PFSK-1 (cell line): ENCODE data around the gene NUB1.

Experiments used
- TAF1 ChIP-seq: IDR thresholded peaks from 2 replicates; pipeline ENCODE4 v1.6.1; 2012; ENCODE audit warnings: low read length, control low read depth, borderline replicate concordance; ENCODE audit not compliant: insufficient read depth
- TF ChIP-seq, protein P1 (sequence below), 2 experiments: IDR thresholded peaks; 2 replicates each; pipeline versions ENCODE4 v1.6.1 to v1.8.0; 2011 to 2012; ENCODE audit warnings: low read depth in 2 of 2, low read length in 2 of 2, control low read depth in 1 of 2, inconsistent platforms in 1 of 2, mild to moderate bottlenecking in 1 of 2, moderate library complexity in 1 of 2; ENCODE audit not compliant: insufficient read depth in 1 of 2

DNA sequence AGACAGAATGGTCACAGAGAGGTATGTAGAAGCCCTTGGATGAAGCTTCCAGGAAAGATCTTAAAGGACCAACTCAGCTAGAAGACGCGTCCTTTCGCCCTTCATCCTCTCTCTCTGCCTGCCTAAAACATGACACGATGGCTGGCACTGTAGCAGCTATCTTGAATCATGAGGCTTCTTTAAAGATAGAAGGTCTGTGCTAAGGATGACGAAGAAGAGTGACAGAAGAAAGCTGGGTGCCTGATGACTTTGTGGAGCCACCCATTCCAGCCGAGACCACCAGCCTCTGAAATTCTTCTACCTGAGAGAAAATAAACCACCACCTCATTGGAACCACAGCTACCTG is 42.7 kb downstream of the NUB1 start:
- TF ChIP-seq, protein P1, sequence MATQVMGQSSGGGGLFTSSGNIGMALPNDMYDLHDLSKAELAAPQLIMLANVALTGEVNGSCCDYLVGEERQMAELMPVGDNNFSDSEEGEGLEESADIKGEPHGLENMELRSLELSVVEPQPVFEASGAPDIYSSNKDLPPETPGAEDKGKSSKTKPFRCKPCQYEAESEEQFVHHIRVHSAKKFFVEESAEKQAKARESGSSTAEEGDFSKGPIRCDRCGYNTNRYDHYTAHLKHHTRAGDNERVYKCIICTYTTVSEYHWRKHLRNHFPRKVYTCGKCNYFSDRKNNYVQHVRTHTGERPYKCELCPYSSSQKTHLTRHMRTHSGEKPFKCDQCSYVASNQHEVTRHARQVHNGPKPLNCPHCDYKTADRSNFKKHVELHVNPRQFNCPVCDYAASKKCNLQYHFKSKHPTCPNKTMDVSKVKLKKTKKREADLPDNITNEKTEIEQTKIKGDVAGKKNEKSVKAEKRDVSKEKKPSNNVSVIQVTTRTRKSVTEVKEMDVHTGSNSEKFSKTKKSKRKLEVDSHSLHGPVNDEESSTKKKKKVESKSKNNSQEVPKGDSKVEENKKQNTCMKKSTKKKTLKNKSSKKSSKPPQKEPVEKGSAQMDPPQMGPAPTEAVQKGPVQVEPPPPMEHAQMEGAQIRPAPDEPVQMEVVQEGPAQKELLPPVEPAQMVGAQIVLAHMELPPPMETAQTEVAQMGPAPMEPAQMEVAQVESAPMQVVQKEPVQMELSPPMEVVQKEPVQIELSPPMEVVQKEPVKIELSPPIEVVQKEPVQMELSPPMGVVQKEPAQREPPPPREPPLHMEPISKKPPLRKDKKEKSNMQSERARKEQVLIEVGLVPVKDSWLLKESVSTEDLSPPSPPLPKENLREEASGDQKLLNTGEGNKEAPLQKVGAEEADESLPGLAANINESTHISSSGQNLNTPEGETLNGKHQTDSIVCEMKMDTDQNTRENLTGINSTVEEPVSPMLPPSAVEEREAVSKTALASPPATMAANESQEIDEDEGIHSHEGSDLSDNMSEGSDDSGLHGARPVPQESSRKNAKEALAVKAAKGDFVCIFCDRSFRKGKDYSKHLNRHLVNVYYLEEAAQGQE (IDR thresholded peaks at IDR 0.05; ENCODE audit: insufficient read depth in 1 of 2, low read depth in 2 of 2, low read length in 2 of 2), result no peak
- TF ChIP-seq TAF1, result no peak
